HG03095 (cell line): Measurements from ENCODE around the gene CSNK2B.

ENCODE experiments used
- ATAC-seq: cut with Tn5 transposase; IDR thresholded peaks from one replicate; pipeline ENCODE4 v1.9.1; 2021; ENCODE audit warnings: moderate library complexity; ENCODE audit not compliant: unreplicated experiment

Gene CSNK2B

GRCh38 chr6:31660381-31661261, 5.3 kb upstream of the CSNK2B start, which contains the start of gene C6orf47:
TSS of gene C6orf47 (minus strand) at chr6:31660778. CDS start at chr6:31659947, 831 bp downstream.
- ATAC-seq: peak; percentile 45

DNA sequence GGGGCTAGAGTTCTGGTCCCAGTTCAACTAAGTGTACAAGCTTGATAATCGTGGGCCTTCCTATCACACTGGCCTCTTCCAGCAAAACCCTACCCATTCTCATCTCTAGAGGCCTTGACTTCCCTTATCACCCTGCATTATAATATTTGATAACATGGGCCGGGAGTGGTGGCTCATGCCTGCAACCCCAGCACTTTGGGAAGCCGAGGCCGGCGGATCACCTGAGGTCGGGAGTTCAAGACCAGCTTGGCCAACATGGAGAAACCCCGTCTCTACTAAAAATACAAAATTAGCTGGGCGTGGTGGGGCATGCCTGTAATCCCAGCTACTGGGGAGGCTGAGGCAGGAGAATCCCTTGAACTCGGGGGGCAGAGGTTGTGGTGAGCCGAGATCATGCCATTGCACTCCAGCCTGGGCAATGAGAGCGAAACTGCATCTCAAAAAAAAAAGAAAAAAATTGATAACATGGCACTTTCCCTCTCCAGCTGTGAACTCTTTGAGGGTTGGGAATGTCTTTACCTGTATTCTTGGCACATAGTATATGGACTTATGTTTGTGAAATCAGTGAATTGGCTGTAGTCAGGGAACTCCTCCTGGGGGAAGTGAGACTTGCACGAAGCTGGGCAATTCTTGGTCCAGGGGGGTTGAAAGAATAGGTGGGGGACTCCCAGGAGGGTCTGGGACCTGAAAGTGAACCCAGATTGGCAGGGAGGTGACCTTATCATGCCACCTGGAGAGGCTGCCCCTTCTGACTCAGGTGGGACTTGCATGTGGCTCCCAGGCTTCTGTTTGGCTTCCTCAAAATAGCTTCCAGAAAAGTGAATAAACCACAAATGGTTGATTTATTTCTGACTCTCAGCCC, 4.4 kb upstream of the CSNK2B start:
- ATAC-seq: no peak

DNA sequence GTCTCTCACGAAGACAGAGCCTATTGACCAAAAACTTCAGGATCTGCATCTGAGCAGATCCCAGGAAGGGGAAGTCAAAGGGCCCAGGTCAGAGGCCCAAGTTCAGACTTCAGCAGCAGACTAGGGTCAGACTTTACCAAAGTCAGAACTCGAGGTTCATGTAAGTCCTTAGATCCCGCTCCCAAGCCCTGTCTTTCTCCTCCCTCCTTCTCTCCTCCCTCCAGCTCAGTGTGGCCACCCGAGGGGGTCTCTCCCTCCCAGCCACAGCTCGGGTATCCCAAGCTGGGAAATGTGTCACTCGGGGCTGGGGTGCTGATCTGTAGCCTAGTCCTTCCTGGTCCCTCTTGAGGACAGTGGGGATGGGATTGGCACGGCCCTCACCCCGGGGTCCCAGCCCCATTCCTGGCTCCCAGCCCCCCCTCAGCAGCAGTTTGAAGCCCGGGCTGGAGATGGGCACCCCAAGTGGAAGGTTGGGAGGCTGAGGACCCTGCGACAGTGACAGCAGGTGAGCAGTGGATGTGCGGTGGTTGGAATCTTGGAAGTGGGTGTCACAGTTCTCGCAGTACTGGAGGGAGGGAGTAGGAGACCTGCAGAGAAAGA, 3.7 kb upstream of the CSNK2B start:
- ATAC-seq: no peak

- no peak for ATAC-seq
Observed at GRCh38 chr6:31663126-31663960, 2.5 kb upstream of the CSNK2B start.

- no peak for ATAC-seq
Observed at GRCh38 chr6:31663961-31664789, 1.7 kb upstream of the CSNK2B start.

DNA sequence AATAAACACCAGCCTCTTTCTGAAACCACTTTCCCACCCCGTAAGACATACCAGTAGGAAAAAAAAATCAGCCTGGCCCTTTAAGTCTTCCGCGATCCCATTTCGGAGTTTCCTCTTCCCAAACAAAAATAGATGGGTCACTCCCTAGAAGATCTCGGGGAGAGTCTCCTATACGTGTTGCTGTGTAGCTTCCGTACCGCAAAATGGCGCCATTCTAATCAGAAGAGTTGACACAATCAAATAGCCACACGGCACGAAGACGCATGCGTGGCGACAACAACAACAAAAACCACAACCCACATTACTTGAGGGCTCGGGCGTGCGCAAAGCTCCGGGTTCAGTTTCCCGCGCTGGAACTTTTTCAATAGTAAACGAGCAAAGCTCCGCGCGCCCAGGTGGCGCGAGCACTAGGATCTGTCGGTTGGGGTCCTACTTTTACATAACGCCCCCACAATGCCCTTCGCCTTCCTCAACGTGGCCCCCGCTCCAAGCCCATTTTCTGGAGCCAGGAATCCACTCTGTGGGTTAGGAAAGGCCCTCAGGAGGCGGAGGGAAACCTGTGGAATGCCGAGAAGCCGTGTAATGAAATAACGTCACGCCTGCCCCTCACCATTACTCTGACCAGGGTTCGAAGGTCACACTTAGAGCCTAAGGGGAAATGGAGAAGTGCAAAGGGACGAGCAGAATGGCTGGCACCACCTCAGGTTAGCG, 935 bp upstream of the CSNK2B start, which contains the start of gene GPANK1:
Gene GPANK1 (minus strand): TSS at position 208 of the 711 bp plus-strand sequence. CDS start 519 bp downstream, outside the sequence.
- no peak for ATAC-seq

DNA sequence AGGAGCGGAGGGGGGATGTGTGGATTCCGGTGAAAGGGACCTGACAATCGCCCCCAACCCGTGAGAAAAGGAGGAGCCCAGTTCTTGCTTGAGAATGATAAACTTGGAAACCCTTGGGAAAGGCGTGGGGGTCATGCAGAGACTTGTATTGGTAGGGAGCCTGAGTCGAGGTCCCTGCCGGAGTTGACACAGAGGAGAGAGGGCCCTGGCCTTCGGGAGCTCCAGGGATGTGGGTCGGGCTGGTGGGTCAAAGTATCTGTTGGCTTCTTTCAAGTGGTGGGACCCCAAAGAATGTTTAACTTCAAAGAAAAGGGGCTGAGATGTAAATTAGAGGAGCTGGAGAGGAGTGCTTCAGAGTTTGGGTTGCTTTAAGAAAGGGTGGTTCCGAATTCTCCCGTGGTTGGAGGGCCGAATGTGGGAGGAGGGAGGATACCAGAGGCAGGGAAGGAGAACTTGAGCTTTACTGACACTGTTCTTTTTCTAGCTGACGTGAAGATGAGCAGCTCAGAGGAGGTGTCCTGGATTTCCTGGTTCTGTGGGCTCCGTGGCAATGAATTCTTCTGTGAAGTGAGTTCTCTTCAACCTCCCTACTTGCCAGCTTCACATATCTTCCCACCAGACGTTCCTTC, 571 bp downstream of the CSNK2B start:
- ATAC-seq: no peak

DNA sequence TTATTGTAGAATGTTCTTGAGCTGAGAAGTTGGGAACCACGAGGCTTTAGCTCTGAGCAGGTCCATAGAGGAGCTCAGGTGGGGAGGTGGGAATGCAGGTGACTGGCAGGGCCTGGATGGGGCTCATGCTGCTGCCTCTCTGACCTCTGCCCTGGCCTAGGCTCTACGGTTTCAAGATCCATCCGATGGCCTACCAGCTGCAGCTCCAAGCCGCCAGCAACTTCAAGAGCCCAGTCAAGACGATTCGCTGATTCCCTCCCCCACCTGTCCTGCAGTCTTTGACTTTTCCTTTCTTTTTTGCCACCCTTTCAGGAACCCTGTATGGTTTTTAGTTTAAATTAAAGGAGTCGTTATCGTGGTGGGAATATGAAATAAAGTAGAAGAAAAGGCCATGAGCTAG, 3.8 kb downstream of the CSNK2B start, which contains the start of gene LY6G5B:
Gene LY6G5B (plus strand): TSS at position 301 of the 400 bp plus-strand sequence. CDS start 975 bp downstream, outside the sequence.
- no peak for ATAC-seq

GRCh38 chr6:31676322-31676903, 10.5 kb downstream of the CSNK2B start:
- ATAC-seq: no peak

DNA sequence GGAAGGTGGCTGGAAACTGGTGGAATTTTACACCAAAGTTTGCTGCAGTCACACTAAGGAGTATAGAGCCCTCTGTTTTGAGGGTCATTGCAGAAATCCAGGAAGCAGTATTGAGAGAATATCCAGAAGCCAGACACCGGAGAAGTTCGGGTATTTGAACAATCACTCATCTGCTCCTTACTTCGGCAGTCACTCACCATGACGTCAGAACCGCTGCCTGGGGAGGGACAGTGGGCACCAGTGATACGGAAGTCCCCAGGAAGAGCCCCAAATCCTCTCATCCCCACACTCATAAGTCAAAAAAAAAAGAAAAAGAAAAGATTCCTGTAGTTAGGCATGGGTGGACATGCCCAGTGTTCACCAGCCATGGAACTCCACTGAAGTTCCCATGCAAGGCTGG, 11.0 kb downstream of the CSNK2B start:
- ATAC-seq: no peak

GRCh38 chr6:31677955-31678354, 12.1 kb downstream of the CSNK2B start:
- no peak for ATAC-seq

DNA sequence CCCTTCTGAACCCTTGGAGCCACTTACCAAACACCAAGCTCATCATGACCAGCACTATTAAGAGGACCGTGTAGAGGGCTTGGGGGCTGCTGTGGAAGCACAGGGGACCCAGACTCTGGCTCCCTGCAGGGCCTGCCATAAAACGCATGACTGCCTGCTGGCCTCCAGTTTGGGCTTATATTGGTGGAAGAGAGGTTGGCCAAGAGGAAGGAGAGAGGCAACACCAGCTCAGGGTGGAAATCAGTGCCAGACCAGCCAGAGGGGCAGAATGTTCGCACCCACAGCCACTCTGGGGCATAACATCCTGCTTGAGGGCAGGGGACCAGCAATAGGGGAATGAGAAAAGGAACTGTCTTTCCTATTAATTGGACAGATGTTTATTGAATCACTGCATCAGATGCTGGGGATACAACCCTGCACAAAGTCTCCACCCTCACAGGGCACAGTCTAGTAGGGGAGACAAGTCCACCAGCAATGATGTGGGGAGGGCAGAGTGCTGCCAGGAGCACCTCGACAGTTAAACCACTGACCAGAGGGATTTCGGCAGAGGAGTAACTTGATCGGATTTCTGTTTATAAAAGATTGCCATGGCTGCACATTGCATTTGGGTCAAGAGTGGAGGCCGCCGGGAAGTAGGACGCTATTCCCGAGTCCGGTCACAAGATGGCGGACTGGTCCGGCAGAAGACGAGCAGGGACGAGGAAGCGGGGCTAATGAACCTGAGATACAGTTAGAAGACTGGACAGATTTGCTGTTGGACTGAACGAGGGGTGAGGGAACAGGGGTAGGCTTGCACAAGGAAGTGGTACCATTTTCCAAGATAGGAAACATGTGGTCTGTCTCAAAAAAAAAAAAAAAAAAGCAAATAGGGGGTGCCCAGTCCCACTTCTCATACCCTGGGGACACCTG, 14.6 kb downstream of the CSNK2B start, which contains the start of gene LY6G5C:
Gene LY6G5C (minus strand): TSS at position 842 of the 909 bp plus-strand sequence. CDS start 694 bp downstream, at position 148.
- no peak for ATAC-seq

DNA sequence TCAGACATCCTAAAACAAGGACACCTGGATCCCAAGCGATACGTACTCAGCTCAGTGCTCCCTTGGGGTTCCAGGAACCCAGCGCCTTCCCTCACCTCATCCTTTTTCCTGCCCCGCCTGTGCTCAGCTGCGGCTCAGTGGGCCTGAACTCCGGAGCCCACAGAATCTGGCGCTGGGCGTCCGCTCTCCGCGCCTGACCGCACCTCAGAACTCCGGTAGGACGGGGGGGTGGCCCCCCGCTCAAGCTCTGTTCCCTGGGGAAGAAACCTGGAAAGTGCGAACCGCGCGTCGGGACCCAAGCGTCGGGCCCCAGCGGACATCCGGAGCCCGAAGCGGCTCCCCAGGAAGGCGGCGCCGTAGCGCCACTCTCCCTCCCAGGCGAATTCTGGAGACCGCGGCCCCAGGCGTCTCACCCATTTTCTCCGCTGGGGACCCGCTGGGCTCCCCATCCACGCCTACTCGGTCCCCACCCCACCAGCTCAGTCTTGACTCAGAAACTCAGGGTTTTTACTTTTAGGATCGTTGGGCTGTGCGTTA, 15.3 kb downstream of the CSNK2B start:
- no peak for ATAC-seq

DNA sequence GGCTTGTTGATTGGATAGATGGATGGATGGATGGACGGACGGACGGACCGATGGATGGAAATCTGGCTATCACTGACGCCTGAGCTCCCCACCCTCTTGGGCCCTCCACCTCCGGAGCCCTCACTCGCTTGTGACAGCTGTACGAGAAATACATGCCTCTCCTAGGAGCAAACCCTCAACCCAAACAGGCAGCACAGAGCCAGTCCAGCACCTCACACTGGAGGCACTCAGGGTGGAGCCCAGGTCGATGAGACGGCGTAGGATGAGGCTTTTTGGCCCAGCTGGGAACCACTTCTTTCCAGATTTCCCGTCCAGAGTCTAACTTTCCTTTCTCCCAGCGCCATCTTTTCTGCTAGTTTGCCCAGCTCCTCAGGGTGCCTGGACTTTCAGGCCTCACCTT, 17.7 kb downstream of the CSNK2B start:
- ATAC-seq: no peak

DNA sequence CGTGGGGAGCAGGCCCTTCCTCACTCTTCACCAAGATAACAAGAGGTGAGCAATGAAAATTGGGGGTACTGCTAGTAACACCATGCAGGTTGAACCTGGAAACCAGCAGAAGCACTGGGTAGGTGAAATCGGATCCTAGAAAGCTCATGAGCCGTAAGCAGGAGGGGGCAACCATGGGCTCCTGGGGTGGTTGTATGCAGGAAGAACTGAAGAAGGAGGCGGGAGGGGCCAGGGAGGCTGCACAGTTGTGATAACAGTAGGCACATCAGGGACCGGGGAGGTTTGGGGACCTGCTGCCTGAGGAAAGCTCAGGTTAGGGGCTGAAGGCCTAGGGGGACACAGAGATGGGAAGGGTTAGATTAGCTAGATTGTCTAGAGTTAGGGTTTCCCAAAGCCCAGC, 20.6 kb downstream of the CSNK2B start:
- ATAC-seq: no peak

- ATAC-seq: no peak
Observed at GRCh38 chr6:31687321-31687720, 21.4 kb downstream of the CSNK2B start.
